SHP77 (cell line): ENCODE data around the gene RHOU.

ENCODE experiments used
- DNase-seq, 2 experiments: peaks; one replicate each; lab custom pipeline; 2025; lab: John Stamatoyannopoulos, UW

Gene RHOU

GRCh38 chr1:228737601-228738041 is 2.3 kb downstream of the RHOU start:
- no peak for DNase-seq

- DNase-seq: no peak
Observed at GRCh38 chr1:228739826-228740225, 4.5 kb downstream of the RHOU start.

- DNase-seq: no peak
Observed at GRCh38 chr1:228740543-228741317, 5.5 kb downstream of the RHOU start.

GRCh38 chr1:228742281-228742860 is 7.1 kb downstream of the RHOU start:
- no peak for DNase-seq

- no peak for DNase-seq
Observed at GRCh38 chr1:228743405-228743804, 8.1 kb downstream of the RHOU start.

- no peak for DNase-seq
Observed at GRCh38 chr1:228744356-228744755, 9.1 kb downstream of the RHOU start.

- DNase-seq: no peak
Observed at GRCh38 chr1:228744918-228745317, 9.6 kb downstream of the RHOU start.

GRCh38 chr1:228745497-228745896 is 10.2 kb downstream of the RHOU start:
- no peak for DNase-seq

GRCh38 chr1:228747301-228747935 is 12.1 kb downstream of the RHOU start:
- no peak for DNase-seq

GRCh38 chr1:228748029-228748428 is 12.8 kb downstream of the RHOU start:
- no peak for DNase-seq

GRCh38 chr1:228748431-228748830 is 13.2 kb downstream of the RHOU start:
- DNase-seq: no peak

- no peak for DNase-seq
Observed at GRCh38 chr1:228749765-228750164, 14.5 kb downstream of the RHOU start.

- DNase-seq: no peak
Observed at GRCh38 chr1:228750915-228751314, 15.6 kb downstream of the RHOU start.

- no peak for DNase-seq
Observed at GRCh38 chr1:228751360-228752098, 16.2 kb downstream of the RHOU start.

- no peak for DNase-seq
Observed at GRCh38 chr1:228752258-228752657, 17.0 kb downstream of the RHOU start.

GRCh38 chr1:228752675-228753265 is 17.5 kb downstream of the RHOU start:
- no peak for DNase-seq

- no peak for DNase-seq
Observed at GRCh38 chr1:228753287-228753686, 18.0 kb downstream of the RHOU start.

GRCh38 chr1:228753786-228754360 is 18.6 kb downstream of the RHOU start:
- DNase-seq: no peak

GRCh38 chr1:228754646-228755268 is 19.5 kb downstream of the RHOU start:
- DNase-seq: no peak

- DNase-seq: no peak
Observed at GRCh38 chr1:228755800-228756199, 20.5 kb downstream of the RHOU start.

GRCh38 chr1:228756457-228756856 is 21.2 kb downstream of the RHOU start:
- no peak for DNase-seq
